Measurements from ENCODE around the gene EDNRB.
"Not testable (repeated sequence)": the region's sequence is repeated elsewhere in the genome, so short reads cannot be mapped to it uniquely, and the experiment has no call there.

EDNRB gene

GRCh38 chr13:77878190-77878589, 40.4 kb downstream of the EDNRB start:
- Mint-ChIP-seq H3K4me3 (no peak overlapping the region), H3K9me3 (no peaks in the 10 kb centered on the region), H3K36me3 (ENCODE audit: low read depth) (no peaks in the 10 kb centered on the region), H3K4me1 (ENCODE audit: low read depth) (no peaks in the 10 kb centered on the region), H3K27me3 (peaks cover 9% of the 10 kb centered on the region), H3K27ac (no peak overlapping the region)
- DNase-seq: no peak

- no peak for DNase-seq
- Mint-ChIP-seq H3K27me3 (peaks cover 12% of the 10 kb centered on the region), H3K4me1 (ENCODE audit: low read depth) (no peaks in the 10 kb centered on the region), H3K9me3 (no peaks in the 10 kb centered on the region), H3K27ac (no peak overlapping the region), H3K4me3 (no peak overlapping the region), H3K36me3 (ENCODE audit: low read depth) (no peaks in the 10 kb centered on the region)
These were observed 42.5 kb downstream of the EDNRB start for GRCh38 chr13:77876176-77876575.

- no peaks in the 10 kb centered on the region for H3K9me3 Mint-ChIP-seq
- H3K4me1 Mint-ChIP-seq (ENCODE audit: low read depth): no peaks in the 10 kb centered on the region
- DNase-seq: no peak
- H3K4me3 Mint-ChIP-seq: no peak overlapping the region
- H3K27me3 Mint-ChIP-seq: peaks cover 12% of the 10 kb centered on the region
- H3K27ac Mint-ChIP-seq: no peak overlapping the region
- H3K36me3 Mint-ChIP-seq (ENCODE audit: low read depth): no peaks in the 10 kb centered on the region
These were observed 44.2 kb downstream of the EDNRB start for GRCh38 chr13:77874406-77874805.

- Mint-ChIP-seq H3K4me1 (ENCODE audit: low read depth) (peaks cover 5% of the 10 kb centered on the region), H3K36me3 (ENCODE audit: low read depth) (no peaks in the 10 kb centered on the region), H3K27ac (no peak overlapping the region), H3K27me3 (peaks cover 12% of the 10 kb centered on the region), H3K9me3 (peaks cover 2% of the 10 kb centered on the region), H3K4me3 (no peak overlapping the region)
- no peak for DNase-seq
These were observed 45.6 kb downstream of the EDNRB start for GRCh38 chr13:77872995-77873394.

- Mint-ChIP-seq H3K4me3 (no peak overlapping the region), H3K36me3 (ENCODE audit: low read depth) (no peaks in the 10 kb centered on the region), H3K4me1 (ENCODE audit: low read depth) (peaks cover 5% of the 10 kb centered on the region), H3K27ac (no peak overlapping the region), H3K9me3 (peaks cover 8% of the 10 kb centered on the region), H3K27me3 (peaks cover 12% of the 10 kb centered on the region)
- DNase-seq: no peak
These were observed 47.0 kb downstream of the EDNRB start for GRCh38 chr13:77871596-77871995.

- H3K27me3 Mint-ChIP-seq: peaks cover 15% of the 10 kb centered on the region
- H3K36me3 Mint-ChIP-seq (ENCODE audit: low read depth): no peaks in the 10 kb centered on the region
- no peak for DNase-seq
- peaks cover 10% of the 10 kb centered on the region for H3K9me3 Mint-ChIP-seq
- no peak overlapping the region for H3K4me3 Mint-ChIP-seq
- H3K27ac Mint-ChIP-seq: peak overlapping the region; percentile 23
- H3K4me1 Mint-ChIP-seq (ENCODE audit: low read depth): peaks cover 5% of the 10 kb centered on the region
These were observed 49.9 kb downstream of the EDNRB start for GRCh38 chr13:77868717-77869116.

GRCh38 chr13:77866971-77867370, 51.7 kb downstream of the EDNRB start:
- Mint-ChIP-seq H3K27ac (no peak overlapping the region), H3K27me3 (peaks cover 19% of the 10 kb centered on the region), H3K4me3 (no peak overlapping the region), H3K36me3 (ENCODE audit: low read depth) (no peaks in the 10 kb centered on the region), H3K9me3 (peaks cover 10% of the 10 kb centered on the region), H3K4me1 (ENCODE audit: low read depth) (peaks cover 5% of the 10 kb centered on the region)
- DNase-seq: no peak

GRCh38 chr13:77865622-77866021, 53.0 kb downstream of the EDNRB start:
- Mint-ChIP-seq H3K27me3 (peaks cover 16% of the 10 kb centered on the region), H3K9me3 (peaks cover 10% of the 10 kb centered on the region), H3K27ac (no peak overlapping the region), H3K4me3 (no peak overlapping the region), H3K36me3 (ENCODE audit: low read depth) (no peaks in the 10 kb centered on the region), H3K4me1 (ENCODE audit: low read depth) (peaks cover 5% of the 10 kb centered on the region)
- DNase-seq: no peak

GRCh38 chr13:77863144-77863543, 55.5 kb downstream of the EDNRB start:
- Mint-ChIP-seq H3K4me3 (no peak overlapping the region), H3K4me1 (ENCODE audit: low read depth) (no peaks in the 10 kb centered on the region), H3K36me3 (ENCODE audit: low read depth) (no peaks in the 10 kb centered on the region), H3K27me3 (peaks cover 16% of the 10 kb centered on the region), H3K9me3 (peaks cover 8% of the 10 kb centered on the region), H3K27ac (no peak overlapping the region)
- no peak for DNase-seq

- peaks cover 2% of the 10 kb centered on the region for H3K9me3 Mint-ChIP-seq
- H3K4me1 Mint-ChIP-seq (ENCODE audit: low read depth): no peaks in the 10 kb centered on the region
- peaks cover 16% of the 10 kb centered on the region for H3K27me3 Mint-ChIP-seq
- H3K27ac Mint-ChIP-seq: no peak overlapping the region
- H3K36me3 Mint-ChIP-seq (ENCODE audit: low read depth): no peaks in the 10 kb centered on the region
- no peak overlapping the region for H3K4me3 Mint-ChIP-seq
- DNase-seq: no peak
These were observed 56.9 kb downstream of the EDNRB start for GRCh38 chr13:77861741-77862140.

- Mint-ChIP-seq H3K27me3 (peaks cover 9% of the 10 kb centered on the region), H3K4me1 (ENCODE audit: low read depth) (no peaks in the 10 kb centered on the region), H3K9me3 (no peaks in the 10 kb centered on the region), H3K4me3 (no peak overlapping the region), H3K36me3 (ENCODE audit: low read depth) (no peaks in the 10 kb centered on the region), H3K27ac (no peak overlapping the region)
- no peak for DNase-seq
These were observed 58.1 kb downstream of the EDNRB start for GRCh38 chr13:77860507-77860981.

- Mint-ChIP-seq H3K36me3 (ENCODE audit: low read depth) (no peaks in the 10 kb centered on the region), H3K4me3 (no peak overlapping the region), H3K27ac (no peak overlapping the region), H3K4me1 (ENCODE audit: low read depth) (no peaks in the 10 kb centered on the region), H3K9me3 (no peaks in the 10 kb centered on the region), H3K27me3 (peaks cover 8% of the 10 kb centered on the region)
- DNase-seq: no peak
These were observed 59.2 kb downstream of the EDNRB start for GRCh38 chr13:77859450-77859849.

GRCh38 chr13:77857531-77858209, 61.0 kb downstream of the EDNRB start:
- no peak overlapping the region for H3K27ac Mint-ChIP-seq
- H3K4me3 Mint-ChIP-seq: no peak overlapping the region
- no peaks in the 10 kb centered on the region for H3K36me3 Mint-ChIP-seq (ENCODE audit: low read depth)
- no peaks in the 10 kb centered on the region for H3K27me3 Mint-ChIP-seq
- no peaks in the 10 kb centered on the region for H3K4me1 Mint-ChIP-seq (ENCODE audit: low read depth)
- H3K9me3 Mint-ChIP-seq: no peaks in the 10 kb centered on the region
- no peak for DNase-seq

GRCh38 chr13:77853703-77854102, 64.9 kb downstream of the EDNRB start:
- H3K4me1 Mint-ChIP-seq (ENCODE audit: low read depth): no peaks in the 10 kb centered on the region
- no peak for DNase-seq
- H3K27me3 Mint-ChIP-seq: peaks cover 3% of the 10 kb centered on the region
- H3K9me3 Mint-ChIP-seq: peaks cover 2% of the 10 kb centered on the region
- no peak overlapping the region for H3K27ac Mint-ChIP-seq
- no peak overlapping the region for H3K4me3 Mint-ChIP-seq
- no peaks in the 10 kb centered on the region for H3K36me3 Mint-ChIP-seq (ENCODE audit: low read depth)

GRCh38 chr13:77848050-77848449, 70.6 kb downstream of the EDNRB start:
- not testable (repeated sequence) for H3K4me1 Mint-ChIP-seq (ENCODE audit: low read depth); DNase-seq; H3K27ac Mint-ChIP-seq; H3K9me3 Mint-ChIP-seq; H3K4me3 Mint-ChIP-seq; H3K27me3 Mint-ChIP-seq; H3K36me3 Mint-ChIP-seq (ENCODE audit: low read depth)

GRCh38 chr13:77846173-77846572, 72.5 kb downstream of the EDNRB start:
- Mint-ChIP-seq H3K9me3 (peaks cover 5% of the 10 kb centered on the region), H3K27ac (no peak overlapping the region), H3K4me1 (ENCODE audit: low read depth) (no peaks in the 10 kb centered on the region), H3K4me3 (no peak overlapping the region), H3K27me3 (no peaks in the 10 kb centered on the region), H3K36me3 (ENCODE audit: low read depth) (no peaks in the 10 kb centered on the region)
- no peak for DNase-seq
